Neural crest cell (in vitro differentiated cells): Measurements from ENCODE around the gene DCC. TPM values are rescaled to one million over a fixed set of nuclear protein-coding genes. Genes with fewer than 3 reads are reported as not detected.

Experiments used
- DNase-seq: peaks from one replicate; pipeline ENCODE4 v3.0.0; 2021; ENCODE audit warnings: low read depth, mixed read lengths, low spot score
- H3K27ac Mint-ChIP-seq: one replicate; pipeline ENCODE4 v1.8.0; 2021; ENCODE audit warnings: mild to moderate bottlenecking, mixed read lengths; ENCODE audit not compliant: unreplicated experiment
- H3K27me3 Mint-ChIP-seq: 2 replicates; pipeline ENCODE4 v1.8.0; 2021; ENCODE audit warnings: low read depth, mild to moderate bottlenecking, mixed read lengths
- H3K36me3 Mint-ChIP-seq: 2 replicates; pipeline ENCODE4 v1.8.0; 2021; ENCODE audit warnings: low read depth, mild to moderate bottlenecking, mixed read lengths
- H3K4me1 Mint-ChIP-seq: 2 replicates; pipeline ENCODE4 v1.8.0; 2021; ENCODE audit warnings: mixed read lengths
- H3K4me3 Mint-ChIP-seq: one replicate; pipeline ENCODE4 v1.8.0; 2021; ENCODE audit warnings: mild to moderate bottlenecking, mixed read lengths
- H3K9me3 Mint-ChIP-seq: 2 replicates; pipeline ENCODE4 v1.8.0; 2021; ENCODE audit warnings: mixed read lengths
- CTCF ChIP-seq: fragments of 200-600 bp; sonication (generic); conservative IDR thresholded peaks from 2 replicates; pipeline ENCODE4 v1.5.0; 2021; ENCODE audit warnings: antibody characterized with exemption, mild to moderate bottlenecking
- total RNA-seq: library from RNA; stranded (reverse); gene quantifications from 2 replicates; pipeline ENCODE4 v1.2.1, GENCODE V29; 2021

DCC gene
- total RNA-seq, 1 donor from 2014 or later, result 10.1 TPM

GRCh38 chr18:52342456-52342855, 2.5 kb downstream of the DCC start:
- H3K4me1 Mint-ChIP-seq, result peaks cover 31% of the 10 kb centered on the region
- no peaks in the 10 kb centered on the region for H3K9me3 Mint-ChIP-seq
- peaks cover 7% of the 10 kb centered on the region for H3K27me3 Mint-ChIP-seq
- no peak overlapping the region for H3K27ac Mint-ChIP-seq
- no peak for TF ChIP-seq CTCF
- no peaks in the 10 kb centered on the region for H3K36me3 Mint-ChIP-seq
- DNase-seq, result no peak
- no peak overlapping the region for H3K4me3 Mint-ChIP-seq

GRCh38 chr18:52343138-52343537, 3.1 kb downstream of the DCC start:
- no peaks in the 10 kb centered on the region for H3K36me3 Mint-ChIP-seq
- TF ChIP-seq CTCF, result peak; percentile 51
- no peaks in the 10 kb centered on the region for H3K9me3 Mint-ChIP-seq

GRCh38 chr18:52343731-52344340, 3.8 kb downstream of the DCC start:
- Mint-ChIP-seq H3K4me3 (no peak overlapping the region), H3K27me3 (no peaks in the 10 kb centered on the region), H3K27ac (no peak overlapping the region), H3K9me3 (no peaks in the 10 kb centered on the region), H3K36me3 (no peaks in the 10 kb centered on the region), H3K4me1 (peaks cover 31% of the 10 kb centered on the region)
- TF ChIP-seq CTCF, result no peak
- DNase-seq, result no peak

More at GRCh38 chr18:52343138-52343537, 3.1 kb downstream of the DCC start:
- Mint-ChIP-seq H3K4me3 (no peak overlapping the region), H3K27ac (no peak overlapping the region), H3K27me3 (peaks cover 2% of the 10 kb centered on the region), H3K4me1 (peaks cover 31% of the 10 kb centered on the region)
- DNase-seq, result no peak

GRCh38 chr18:52344881-52345280, 4.9 kb downstream of the DCC start:
- Mint-ChIP-seq H3K9me3 (no peaks in the 10 kb centered on the region), H3K36me3 (no peaks in the 10 kb centered on the region), H3K27ac (no peak overlapping the region), H3K4me1 (peaks cover 23% of the 10 kb centered on the region), H3K27me3 (no peaks in the 10 kb centered on the region), H3K4me3 (no peak overlapping the region)
- DNase-seq, result no peak
- no peak for TF ChIP-seq CTCF

GRCh38 chr18:52345428-52345827, 5.4 kb downstream of the DCC start:
- Mint-ChIP-seq H3K4me1 (peaks cover 18% of the 10 kb centered on the region), H3K27me3 (no peaks in the 10 kb centered on the region), H3K27ac (no peak overlapping the region), H3K4me3 (no peak overlapping the region), H3K36me3 (no peaks in the 10 kb centered on the region), H3K9me3 (no peaks in the 10 kb centered on the region)
- no peak for DNase-seq
- TF ChIP-seq CTCF, result no peak

- peaks cover 2% of the 10 kb centered on the region for H3K4me1 Mint-ChIP-seq
- no peaks in the 10 kb centered on the region for H3K9me3 Mint-ChIP-seq
- H3K27me3 Mint-ChIP-seq, result no peaks in the 10 kb centered on the region
- no peaks in the 10 kb centered on the region for H3K36me3 Mint-ChIP-seq
- no peak overlapping the region for H3K27ac Mint-ChIP-seq
- no peak overlapping the region for H3K4me3 Mint-ChIP-seq
- TF ChIP-seq CTCF, result peak; percentile 59
- DNase-seq, result no peak
Observed at GRCh38 chr18:52348209-52348608, 8.2 kb downstream of the DCC start.
